Endothelial cell of umbilical vein (primary cell): ENCODE measurements around the gene CNTNAP2. TPM values are rescaled to one million over a fixed set of nuclear protein-coding genes. Genes with fewer than 3 reads are reported as not detected.

Experiments used
- BruUV-seq: library from RNA; stranded (reverse); fragments of 400-500 nt; replicated peaks from 2 replicates; lab custom pipeline; 2021; lab: Mats Ljungman, UMichigan
- CTCF ChIA-PET: fragments of 300-600, 350-600 bp; sonication (Branson Sonifier 250); formaldehyde crosslinking; loops from one replicate; lab custom pipeline; 2021; ENCODE audit warnings: antibody characterized with exemption, inconsistent platforms; lab: Charles Lee
- POLR2A ChIA-PET: fragments of 300-600, 350-600 bp; sonication (Branson Sonifier 250); formaldehyde crosslinking; loops from one replicate; lab custom pipeline; 2021; ENCODE audit warnings: antibody characterized with exemption, inconsistent platforms; lab: Charles Lee
- DNase-seq: peaks from one replicate; pipeline ENCODE4 v3.0.0-alpha.2; 2011; ENCODE audit warnings: low read depth, low spot score
- FAIRE-seq: peaks from 2 replicates; lab custom pipeline; 2011; peaks lifted over from hg19 to GRCh38; lab: Jason Lieb, UNC
- H2AFZ ChIP-seq: 2 replicates; pipeline ENCODE4 v1.6.0; 2012; ENCODE audit warnings: low read depth, low read length, control low read depth, inconsistent platforms
- H3K27ac ChIP-seq: 2 replicates; pipeline ENCODE4 v1.5.1; 2011; ENCODE audit warnings: low read depth, mild to moderate bottlenecking, control low read depth, low read length, moderate library complexity; ENCODE audit not compliant: insufficient read depth
- H3K27me3 ChIP-seq, 2 experiments: 2 replicates each; pipeline versions ENCODE4 v1.6.0 to v1.6.1; 2011; ENCODE audit warnings: low read length in 2 of 2, mixed read lengths in 1 of 2; ENCODE audit not compliant: control insufficient read depth in 2 of 2, insufficient read depth in 2 of 2
- H3K36me3 ChIP-seq, 2 experiments: 2 replicates in 1 of 2; 3 replicates in 1 of 2; pipeline ENCODE4 v1.5.1; 2011; ENCODE audit warnings: low read length in 2 of 2, mild to moderate bottlenecking in 1 of 2, moderate library complexity in 1 of 2; ENCODE audit not compliant: control insufficient read depth in 2 of 2, insufficient read depth in 2 of 2; ENCODE audit errors: extremely low read depth in 1 of 2
- H3K4me1 ChIP-seq: 3 replicates; pipeline ENCODE4 v1.5.1; 2011; ENCODE audit warnings: mild to moderate bottlenecking, low read length; ENCODE audit not compliant: control insufficient read depth, insufficient read depth; ENCODE audit errors: extremely low read depth
- H3K4me2 ChIP-seq: 2 replicates; pipeline ENCODE4 v1.6.1; 2011; ENCODE audit warnings: low read length, control low read depth, mixed read lengths; ENCODE audit not compliant: insufficient read depth
- H3K4me3 ChIP-seq, 3 experiments: fragments of 200-600 bp in 1 of 3; sonication (generic), shearing (Covaris generic) in 1 of 3; replicated peaks in 1 of 3; 2 replicates each; pipeline ENCODE4 v1.5.1; 2011 to 2016; ENCODE audit warnings: control low read depth in 3 of 3, low read length in 3 of 3, mild to moderate bottlenecking in 2 of 3, inconsistent platforms in 1 of 3, low read depth in 1 of 3, moderate library complexity in 1 of 3; ENCODE audit not compliant: insufficient read depth in 1 of 3
- H3K79me2 ChIP-seq: 2 replicates; pipeline ENCODE4 v1.6.0; 2012; ENCODE audit warnings: low read length, inconsistent platforms; ENCODE audit not compliant: control insufficient read depth, insufficient read depth
- H3K9ac ChIP-seq: replicated peaks from 2 replicates; pipeline ENCODE3; 2011; ENCODE audit warnings: low read length, control low read depth; ENCODE audit not compliant: insufficient read depth; ENCODE audit errors: extremely low read depth
- H3K9me1 ChIP-seq: replicated peaks from 3 replicates; pipeline ENCODE4 v1.6.0; 2011; ENCODE audit warnings: mild to moderate bottlenecking, low read length; ENCODE audit not compliant: control insufficient read depth, insufficient read depth; ENCODE audit errors: extremely low read depth
- H3K9me3 ChIP-seq: replicated peaks from 2 replicates; pipeline ENCODE4 v1.5.1; 2012; ENCODE audit warnings: low read length, inconsistent platforms; ENCODE audit not compliant: control insufficient read depth, insufficient read depth
- H4K20me1 ChIP-seq: replicated peaks from 2 replicates; pipeline ENCODE3; 2011; ENCODE audit warnings: mild to moderate bottlenecking, low read length; ENCODE audit not compliant: control insufficient read depth, insufficient read depth; ENCODE audit errors: extremely low read depth
- CTCF ChIP-seq, 2 donors: IDR thresholded peaks; 1 replicate in 1 of 2; 2 replicates in 1 of 2; pipeline ENCODE4 v1.5.1; 2011; ENCODE audit warnings: low read length in 2 of 2, mild to moderate bottlenecking in 2 of 2, moderate library complexity in 2 of 2, control low read depth in 1 of 2, inconsistent platforms in 1 of 2, low read depth in 1 of 2; ENCODE audit not compliant: insufficient read depth in 1 of 2; ENCODE audit errors: extremely low read depth in 1 of 2
- EZH2 ChIP-seq: IDR thresholded peaks from 2 replicates; pipeline ENCODE4 v1.6.1; 2012; ENCODE audit warnings: borderline replicate concordance, low read depth, mild to moderate bottlenecking, moderate library complexity, low read length, inconsistent platforms; ENCODE audit not compliant: severe bottlenecking
- FOS ChIP-seq: IDR thresholded peaks from 2 replicates; pipeline ENCODE4 v1.6.1; 2011; ENCODE audit warnings: mild to moderate bottlenecking, low read length, moderate library complexity, borderline replicate concordance; ENCODE audit not compliant: insufficient read depth
- MYC ChIP-seq: IDR thresholded peaks from one replicate; pipeline ENCODE4 v1.6.1; 2011; ENCODE audit warnings: mild to moderate bottlenecking, low read depth, low read length
- POLR2A ChIP-seq: IDR thresholded peaks from 2 replicates; pipeline ENCODE4 v1.6.1; 2012; ENCODE audit warnings: low read depth, mild to moderate bottlenecking, control low read depth, low read length
- POLR2AphosphoS5 ChIP-seq: IDR thresholded peaks from 2 replicates; pipeline ENCODE4 v1.6.1; 2012; ENCODE audit warnings: low read depth, mild to moderate bottlenecking, control low read depth, low read length, moderate library complexity; ENCODE audit not compliant: insufficient read depth
- dilution Hi-C: fragments of 300-500 bp; cut with MboI; formaldehyde crosslinking; loops from one replicate; pipeline ENCODE4 v1.15.0; 2019; ENCODE audit warnings: low sequenced_read_pairs; ENCODE audit not compliant: extremely low pct_ligation_motif_present
- intact Hi-C: fragments of 100-400 bp; cut with micrococcal nuclease; formaldehyde crosslinking; loops from one replicate; pipeline ENCODE4 v1.10.0; 2022
- polyA plus RNA-seq, 4 experiments: library from polyadenylated mRNA; depleted of rRNA in 3 of 4; stranded (reverse) in 3 of 4; unstranded in 1 of 4; fragments of >200 nt; gene quantifications; 2 replicates each; pipeline versions ENCODE4 v1.2.1 to v1.2.3, GENCODE V29; 2011 to 2012; ENCODE audit warnings: missing spikeins in 1 of 4
- total RNA-seq: library from RNA; stranded (reverse); gene quantifications from 2 replicates; pipeline ENCODE4 v1.2.3, GENCODE V29; 2021
- TF ChIP-seq, protein P1 (sequence below): IDR thresholded peaks from 2 replicates; pipeline ENCODE4 v1.6.1; 2011; ENCODE audit not compliant: insufficient read depth, insufficient read length

CNTNAP2 gene
- total and polyA plus RNA-seq, 2 donors (not counting 3 experiments of a cell fraction or from before 2014, with no cell fraction given): not detected

- Histone ChIP-seq H4K20me1 (no peaks in the 10 kb centered on the region), H3K9me1 (no peaks in the 10 kb centered on the region), H3K27me3 (no peaks in the 10 kb centered on the region), H2AFZ (no peak overlapping the region), H3K27ac (no peak overlapping the region), H3K4me1 (no peaks in the 10 kb centered on the region), H3K4me3 (no peak overlapping the region), H3K4me2 (no peak overlapping the region), H3K9ac (no peak overlapping the region), H3K36me3 (no peaks in the 10 kb centered on the region), H3K9me3 (peaks cover 6% of the 10 kb centered on the region), H3K79me2 (no peaks in the 10 kb centered on the region)
- BruUV-seq: no TSS peak
- intact Hi-C loops: no loop called here
- dilution Hi-C loops: no loop called here
- TF ChIP-seq FOS (no peak), EZH2 (no peak), POLR2A (no peak), CTCF (IDR thresholded peaks at IDR 0.05; ENCODE audit: extremely low read depth in 1 of 2, insufficient read depth in 1 of 2, low read depth in 1 of 2, low read length in 2 of 2) (no peak), MYC (no peak), POLR2AphosphoS5 (no peak)
- TF ChIP-seq, protein P1, sequence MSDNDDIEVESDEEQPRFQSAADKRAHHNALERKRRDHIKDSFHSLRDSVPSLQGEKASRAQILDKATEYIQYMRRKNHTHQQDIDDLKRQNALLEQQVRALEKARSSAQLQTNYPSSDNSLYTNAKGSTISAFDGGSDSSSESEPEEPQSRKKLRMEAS: no peak
- DNase-seq (no peak), FAIRE-seq (no peak)
- POLR2A ChIA-PET: no interaction called here
- CTCF ChIA-PET: no interaction called here
Observed at GRCh38 chr7:147990079-147990478, 1873.5 kb downstream of the CNTNAP2 start.

- BruUV-seq: no TSS peak
- peaks cover 6% of the 10 kb centered on the region for H3K9me3 ChIP-seq
Observed at GRCh38 chr7:147990942-147991341, 1874.3 kb downstream of the CNTNAP2 start.

More at GRCh38 chr7:147990942-147991341, 1874.3 kb downstream of the CNTNAP2 start:
- dilution Hi-C loops (no loop called here), intact Hi-C loops (no loop called here)
- Histone ChIP-seq H3K4me3 (no peak overlapping the region), H3K27ac (no peak overlapping the region), H3K4me1 (no peaks in the 10 kb centered on the region), H3K27me3 (no peaks in the 10 kb centered on the region), H3K36me3 (no peaks in the 10 kb centered on the region), H3K4me2 (no peak overlapping the region), H2AFZ (no peak overlapping the region), H4K20me1 (no peaks in the 10 kb centered on the region), H3K9me1 (no peaks in the 10 kb centered on the region), H3K9ac (no peak overlapping the region), H3K79me2 (no peaks in the 10 kb centered on the region)
- ChIA-PET CTCF (no interaction called here), POLR2A (no interaction called here)
- FAIRE-seq: no peak
- no peak for DNase-seq
- TF ChIP-seq EZH2: no peak
